GM21619 (cell line): Measurements from ENCODE around the gene ZNF776.
"Not testable (repeated sequence)": the region's sequence is repeated elsewhere in the genome, so short reads cannot be mapped to it uniquely, and the experiment has no call there.

Experiments used
- ATAC-seq: cut with Tn5 transposase; IDR thresholded peaks from one replicate; pipeline ENCODE4 v1.9.1; 2021; ENCODE audit not compliant: unreplicated experiment

ZNF776 gene

DNA sequence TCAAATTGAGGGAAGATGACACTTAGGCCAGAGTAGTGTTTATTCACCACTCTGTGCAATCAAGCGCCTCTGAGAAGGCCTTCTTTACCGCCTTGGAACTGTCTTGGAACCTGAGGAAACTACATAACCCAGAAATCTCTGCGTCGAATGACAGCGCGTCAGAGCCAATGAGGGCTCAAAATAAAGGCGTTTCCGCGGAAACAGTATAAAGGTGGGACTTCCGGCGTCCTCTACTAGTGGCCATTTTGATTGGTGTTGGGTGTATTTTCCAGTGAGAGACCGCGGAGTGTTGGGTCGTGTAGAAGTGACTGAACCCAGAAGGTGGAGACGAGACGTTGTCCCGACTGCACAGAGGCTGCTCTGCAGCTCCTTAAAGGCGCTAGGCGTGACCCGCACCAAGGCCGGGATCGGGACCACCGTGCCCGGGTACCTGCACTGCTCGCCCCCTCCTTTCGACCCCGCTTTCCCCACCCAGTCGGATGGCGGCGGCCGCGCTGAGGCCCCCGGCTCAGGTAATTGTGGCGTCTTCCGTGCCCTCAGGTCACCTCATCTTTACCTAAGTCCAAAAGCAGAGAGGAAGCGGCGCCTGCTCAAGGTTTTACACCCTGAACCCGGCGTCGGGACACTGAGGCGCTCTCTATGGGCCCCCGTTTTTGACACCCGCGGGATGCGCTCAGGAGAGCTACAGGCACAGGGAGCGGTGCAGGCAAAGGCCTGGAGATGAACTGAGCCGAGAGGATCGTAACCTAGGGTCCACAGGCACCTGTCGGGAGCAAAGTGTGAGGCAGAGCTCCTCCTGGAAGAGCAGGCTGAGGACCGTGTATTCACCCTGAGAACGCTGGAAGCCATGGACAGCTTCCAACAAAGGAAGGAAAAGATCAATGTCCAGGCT, at the start of gene ZNF776:
ZNF776 (plus strand) TSS at position 236 of the 892 bp plus-strand sequence; CDS start at position 480, 244 bp downstream.
- peak; percentile 97 for ATAC-seq

DNA sequence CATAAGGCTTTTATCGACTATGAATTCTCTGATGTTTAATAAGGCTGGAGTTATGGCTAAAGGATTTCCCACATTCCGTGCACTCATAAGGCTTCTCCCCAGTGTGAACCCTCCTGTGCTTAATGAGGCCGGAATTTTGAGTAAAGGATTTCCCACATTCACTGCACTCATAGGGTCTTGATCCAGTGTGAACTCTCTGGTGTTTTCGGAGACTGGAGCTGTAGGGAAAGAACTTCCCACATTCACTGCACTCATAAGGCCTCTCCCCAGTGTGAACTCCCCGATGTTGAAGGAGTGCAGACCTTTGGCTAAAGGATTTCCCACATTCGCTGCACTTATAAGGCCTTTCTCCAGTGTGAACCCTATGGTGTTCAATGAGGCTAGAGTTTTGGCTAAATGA, 45.0 kb upstream of the ZNF776 start:
- ATAC-seq, result no peak

DNA sequence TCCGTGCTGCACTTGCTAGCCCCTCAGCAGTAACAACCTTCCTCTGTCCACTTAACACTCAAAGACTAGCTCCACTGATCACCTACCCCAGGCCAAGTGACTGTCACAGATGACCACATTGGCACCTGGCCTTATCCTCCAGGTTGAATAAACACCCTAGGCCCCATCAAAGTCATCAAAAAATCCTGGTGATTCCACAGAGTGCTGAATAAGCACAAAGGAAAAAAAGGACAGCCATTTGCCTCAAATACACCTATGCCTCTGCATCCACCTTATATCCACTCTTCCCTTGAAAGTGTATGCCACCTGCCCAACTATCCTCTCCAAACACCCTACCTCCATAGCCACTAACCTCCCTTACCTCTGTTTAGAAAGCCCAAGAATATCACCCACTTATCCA, 40.3 kb upstream of the ZNF776 start:
- ATAC-seq, result no peak

DNA sequence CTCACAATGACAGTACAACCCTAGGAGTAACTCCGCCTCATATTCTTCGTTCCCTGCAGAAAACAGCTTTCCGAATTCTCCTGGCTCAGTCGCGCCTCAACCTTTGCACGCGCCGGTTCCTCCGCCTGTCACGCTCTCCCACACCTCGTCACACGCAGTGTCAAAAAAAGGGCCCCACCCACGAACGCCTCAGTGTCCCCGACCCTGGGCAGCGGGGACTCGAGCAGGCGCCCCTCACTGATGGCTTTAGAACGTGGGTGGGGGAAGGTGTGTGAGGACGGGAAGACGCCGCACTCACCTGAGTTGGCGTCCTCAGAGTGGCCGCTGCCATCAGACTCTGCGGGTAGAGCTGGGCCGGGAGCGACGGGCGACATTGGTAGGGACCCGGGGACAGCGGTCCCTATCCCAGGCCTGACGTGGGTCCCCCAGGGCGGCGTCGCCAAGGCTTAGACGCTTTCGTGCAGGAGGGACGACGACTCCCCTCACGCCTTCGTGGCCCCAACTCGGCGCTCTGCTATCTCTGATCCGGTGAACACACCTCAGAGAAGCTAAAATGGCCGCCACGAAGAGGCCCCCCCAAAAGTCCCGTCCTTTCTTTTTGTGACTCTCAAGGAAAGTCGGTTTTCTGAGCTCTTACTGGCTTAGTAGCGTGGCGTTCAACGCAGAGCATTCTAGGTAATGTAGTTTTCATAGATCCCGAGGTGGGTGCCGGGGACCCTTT, 37.8 kb upstream of the ZNF776 start, which contains the start of gene ZNF154:
ZNF154 (minus strand) TSS at position 564 of the 721 bp plus-strand sequence; CDS start at position 331, 233 bp downstream.
- no peak for ATAC-seq

DNA sequence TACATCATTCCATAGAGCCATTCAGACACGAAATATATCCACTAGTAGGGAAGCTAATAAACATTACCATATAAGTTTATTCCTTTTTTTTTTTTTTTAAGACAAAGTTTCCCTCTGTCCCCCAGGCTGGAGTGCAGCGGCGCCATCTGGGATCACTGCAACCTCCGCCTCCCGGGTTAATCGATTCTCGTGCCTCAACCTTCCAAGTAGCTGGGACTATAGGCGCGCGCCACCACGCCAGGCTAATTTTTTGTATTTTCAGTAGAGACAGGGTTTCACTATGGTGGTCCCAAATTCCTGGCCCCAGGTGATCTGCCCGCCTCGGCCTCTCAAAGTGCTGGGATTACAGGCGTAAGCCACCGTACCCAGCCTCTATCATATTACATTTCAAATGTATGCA, 37.0 kb upstream of the ZNF776 start:
- ATAC-seq, result no peak

DNA sequence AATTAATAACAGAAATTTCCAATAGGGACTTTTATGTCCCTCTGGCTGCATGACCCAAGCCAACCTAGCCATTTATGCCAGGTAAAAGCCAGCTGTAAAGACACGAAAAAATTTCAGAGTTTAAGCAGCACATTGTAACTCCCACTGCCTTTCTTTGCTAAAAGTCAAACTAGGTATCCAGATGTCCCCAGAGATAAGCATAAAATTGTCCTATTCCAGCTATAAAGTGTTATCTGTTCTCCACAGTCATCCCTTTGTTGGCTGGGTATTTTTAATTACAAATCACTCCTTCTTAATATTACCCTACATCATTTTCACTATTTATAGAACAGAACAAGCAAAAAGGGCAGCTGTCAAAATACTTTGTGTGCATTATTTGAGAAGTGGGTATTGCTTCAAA, 34.4 kb upstream of the ZNF776 start:
- no peak for ATAC-seq

DNA sequence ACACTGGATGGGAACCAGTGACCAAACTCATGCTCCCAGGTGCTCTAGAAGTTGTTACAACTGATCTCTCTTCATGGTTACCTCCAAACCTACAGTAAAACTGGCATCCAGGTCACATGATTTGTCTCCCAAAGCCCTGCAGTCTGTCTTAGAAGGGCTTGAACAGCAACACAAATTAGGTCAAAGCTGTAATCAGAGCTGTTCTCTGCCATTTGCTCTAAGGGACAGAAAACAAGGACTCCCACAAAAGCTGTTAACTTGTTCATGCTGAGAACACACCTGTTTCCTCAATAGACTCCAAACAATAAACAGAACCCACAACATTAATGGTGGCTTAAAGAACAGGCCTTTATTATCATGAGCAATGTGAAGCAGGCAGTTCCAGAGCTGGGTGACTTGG, 27.2 kb upstream of the ZNF776 start:
- ATAC-seq, result no peak

DNA sequence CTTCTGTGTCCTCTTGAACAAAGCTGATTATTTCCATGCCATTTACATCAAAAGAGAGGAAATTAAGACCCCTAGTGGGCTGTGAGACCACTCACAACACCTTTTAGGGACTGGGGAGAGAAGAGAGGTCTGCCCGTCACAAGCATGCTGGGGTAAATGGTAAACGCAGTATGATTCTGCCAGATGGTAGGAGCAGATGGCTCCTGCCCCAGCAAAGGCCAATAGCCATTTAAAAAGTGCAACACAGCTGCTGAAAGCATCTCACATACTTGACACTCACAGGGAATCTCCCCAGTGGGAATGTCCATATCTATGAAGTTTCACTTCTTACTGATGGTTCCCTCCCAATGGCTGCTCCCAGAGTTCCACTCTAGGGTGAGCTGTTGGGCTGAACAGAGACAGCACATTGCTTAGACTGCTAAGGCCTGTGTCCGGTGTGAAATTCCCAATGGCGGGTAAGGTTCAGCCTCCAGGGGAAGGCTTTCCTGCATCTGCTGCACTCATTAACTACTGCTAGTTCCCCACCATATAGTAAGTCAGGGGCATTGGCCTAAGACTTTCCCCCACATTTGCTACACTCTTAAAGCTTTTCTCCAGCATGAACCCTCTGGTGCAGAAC, 26.6 kb upstream of the ZNF776 start:
- no peak for ATAC-seq

DNA sequence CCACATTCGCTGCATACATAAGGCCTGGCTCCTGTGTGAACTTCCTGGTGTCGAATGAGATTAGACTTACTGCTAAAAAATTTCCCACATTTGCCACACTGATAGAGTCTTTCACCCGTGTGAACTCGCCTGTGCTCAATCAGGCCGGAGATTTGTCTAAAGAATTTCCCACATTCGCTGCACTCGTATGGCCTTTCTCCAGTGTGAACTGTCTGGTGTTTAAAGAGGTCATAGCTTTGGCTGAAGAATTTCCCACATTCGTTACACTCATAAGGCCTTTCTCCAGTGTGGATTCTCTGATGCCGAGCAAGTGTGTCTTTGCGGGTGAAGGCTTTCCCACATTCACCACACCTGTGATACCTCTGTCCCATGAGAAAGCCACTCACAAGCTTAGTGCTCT, 25.7 kb upstream of the ZNF776 start:
- no peak for ATAC-seq

DNA sequence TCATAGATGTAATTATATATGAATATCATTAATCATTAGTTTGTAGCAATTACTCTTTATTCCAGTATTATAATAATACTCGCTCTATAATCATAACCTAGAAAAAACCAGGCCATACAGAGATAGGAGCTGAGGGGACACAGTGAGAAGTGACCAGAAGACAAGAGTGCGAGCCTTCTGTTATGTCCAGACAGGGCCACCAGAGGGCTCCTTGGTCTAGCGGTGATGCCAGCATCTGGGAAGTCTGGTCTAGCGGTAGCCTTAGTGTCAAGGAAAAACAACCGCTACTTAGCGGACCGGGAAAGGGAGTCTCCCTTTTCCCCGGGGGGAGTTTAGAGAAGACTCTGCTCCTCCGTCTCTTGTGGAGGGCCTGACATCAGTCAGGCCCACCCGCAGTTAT, 8.3 kb upstream of the ZNF776 start:
- not testable (repeated sequence) for ATAC-seq

DNA sequence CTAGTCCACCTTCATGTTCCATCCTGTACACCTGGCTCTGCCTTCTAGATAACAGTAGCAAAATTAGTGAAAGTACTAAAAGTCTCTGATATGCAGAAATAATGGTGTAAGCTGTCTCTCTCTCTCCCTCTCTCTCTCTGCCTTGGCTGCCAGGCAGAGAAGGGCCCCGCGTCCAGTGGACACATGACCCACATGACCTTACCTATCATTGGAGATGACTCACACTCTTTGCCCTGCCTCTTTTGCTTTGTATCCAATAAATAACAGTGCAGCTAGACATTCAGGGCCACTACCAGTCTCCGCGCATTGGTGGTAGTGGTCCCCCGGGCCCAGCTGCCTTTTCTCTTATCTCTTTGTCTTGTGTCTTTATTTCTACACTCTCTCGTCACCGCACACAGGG, 7.8 kb upstream of the ZNF776 start:
- not testable (repeated sequence) for ATAC-seq

DNA sequence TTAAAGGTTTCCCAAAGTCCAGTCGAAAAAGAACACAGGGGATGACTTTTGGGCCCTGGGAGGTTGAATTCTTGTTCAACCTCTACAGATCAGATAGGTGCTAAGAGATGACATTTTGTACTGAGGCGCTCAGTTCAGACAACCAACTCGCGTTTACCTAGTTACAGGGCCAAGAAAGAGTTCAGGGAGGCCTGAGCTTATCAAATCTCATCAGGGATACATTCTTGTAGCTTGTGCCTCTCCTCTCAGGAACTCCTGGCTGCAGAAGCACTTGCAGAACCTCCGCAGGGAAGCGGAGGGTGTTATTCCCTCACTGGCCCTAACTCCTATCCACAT, 825 bp downstream of the ZNF776 start:
- no peak for ATAC-seq

DNA sequence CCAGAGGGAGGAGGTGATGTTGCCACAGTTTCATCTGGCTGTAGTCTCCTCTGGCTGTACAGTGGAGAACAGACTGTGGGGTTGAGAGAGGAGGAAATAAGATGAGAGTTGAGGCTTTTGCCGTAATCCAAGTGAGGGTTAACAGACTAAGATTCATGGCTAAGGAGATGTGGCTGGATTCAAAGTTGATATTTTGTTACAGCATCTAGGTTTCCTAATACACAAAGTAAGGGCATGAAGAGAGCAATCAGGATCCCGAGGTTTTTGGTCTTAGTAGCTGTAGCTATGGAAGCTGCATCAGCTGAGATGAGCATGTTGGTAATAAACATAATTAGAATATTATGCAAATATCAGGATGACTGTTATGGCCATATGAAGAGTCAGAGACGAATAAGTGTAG, 1.4 kb downstream of the ZNF776 start:
- ATAC-seq, result no peak

DNA sequence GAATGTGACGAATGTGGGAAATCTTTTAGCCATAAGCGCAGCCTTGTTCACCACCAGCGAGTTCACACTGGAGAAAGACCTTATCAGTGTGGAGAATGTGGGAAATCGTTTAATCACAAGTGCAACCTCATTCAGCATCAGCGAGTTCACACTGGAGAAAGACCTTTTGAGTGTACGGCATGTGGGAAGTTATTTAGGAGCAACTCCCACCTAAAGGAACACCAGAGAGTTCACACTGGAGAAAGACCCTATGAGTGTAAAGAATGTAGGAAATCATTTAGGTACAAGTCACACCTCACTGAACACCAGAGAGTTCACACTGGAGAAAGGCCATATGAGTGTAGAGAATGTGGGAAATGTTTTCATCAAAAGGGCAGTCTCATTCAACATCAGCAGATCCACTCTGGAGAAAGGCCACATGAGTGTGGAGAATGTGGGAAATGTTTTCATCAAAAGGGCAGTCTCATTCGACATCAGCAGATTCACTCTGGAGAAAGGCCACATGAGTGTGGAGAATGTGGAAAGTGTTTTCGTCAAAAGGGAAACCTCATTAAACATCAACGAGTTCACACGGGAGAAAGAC, 7.6 kb downstream of the ZNF776 start:
- ATAC-seq, result no peak

DNA sequence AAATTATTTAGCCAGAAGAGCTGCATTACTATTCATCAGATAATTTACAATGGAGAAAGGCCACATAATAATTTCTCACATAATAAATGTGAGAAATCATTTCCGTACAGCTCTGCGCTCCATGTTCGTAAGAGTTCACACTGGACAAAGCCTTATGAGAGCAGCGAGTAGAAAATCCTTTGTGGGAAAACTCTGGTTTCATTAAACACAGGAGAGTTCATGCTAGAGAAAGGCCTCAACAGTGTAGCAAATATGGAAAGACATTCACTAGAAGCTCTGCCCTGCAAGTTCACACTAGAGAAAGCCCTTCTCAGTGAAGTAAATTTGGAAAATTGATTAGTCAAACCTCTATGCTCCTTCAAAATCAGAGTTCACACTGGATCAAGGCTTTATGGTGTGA, 8.4 kb downstream of the ZNF776 start:
- ATAC-seq, result no peak

DNA sequence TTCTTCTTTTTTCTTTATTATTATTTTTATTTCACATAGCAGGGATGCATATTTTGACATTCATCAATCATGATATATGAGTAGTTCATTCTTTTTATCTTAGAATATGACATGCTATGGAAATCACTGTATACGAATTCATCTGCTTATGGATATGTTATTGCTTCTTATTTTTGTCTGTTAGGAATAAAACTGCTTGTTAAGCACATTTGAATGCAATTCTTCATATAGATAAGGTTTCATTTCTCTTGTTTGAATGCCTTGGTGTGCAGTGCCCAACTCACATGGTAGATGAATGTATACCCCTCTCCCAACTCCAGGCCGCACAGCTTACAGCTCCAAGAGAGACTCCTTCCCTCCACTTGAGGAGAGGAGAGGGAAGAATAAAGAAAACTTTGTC, 11.3 kb downstream of the ZNF776 start:
- no peak for ATAC-seq

DNA sequence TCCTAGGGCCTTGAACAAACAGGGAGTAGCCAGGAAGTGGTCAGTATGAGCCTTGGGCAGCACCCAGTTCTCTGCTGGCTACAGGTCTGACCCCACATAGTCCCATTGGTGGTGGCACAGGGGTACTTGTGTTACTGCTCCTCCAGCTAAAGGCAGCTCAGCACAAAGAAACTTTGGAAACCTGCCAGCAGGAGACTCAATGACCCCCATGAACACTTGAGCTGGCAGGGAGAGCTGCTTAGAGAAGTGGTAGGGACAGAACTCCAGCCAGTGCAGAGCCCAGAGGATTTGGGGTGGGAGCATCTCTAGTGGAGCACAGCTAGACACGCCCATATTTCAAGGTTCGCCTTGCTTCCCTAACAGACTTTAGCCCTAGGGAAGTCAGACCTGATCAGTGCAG, 12.5 kb downstream of the ZNF776 start:
- no peak for ATAC-seq

DNA sequence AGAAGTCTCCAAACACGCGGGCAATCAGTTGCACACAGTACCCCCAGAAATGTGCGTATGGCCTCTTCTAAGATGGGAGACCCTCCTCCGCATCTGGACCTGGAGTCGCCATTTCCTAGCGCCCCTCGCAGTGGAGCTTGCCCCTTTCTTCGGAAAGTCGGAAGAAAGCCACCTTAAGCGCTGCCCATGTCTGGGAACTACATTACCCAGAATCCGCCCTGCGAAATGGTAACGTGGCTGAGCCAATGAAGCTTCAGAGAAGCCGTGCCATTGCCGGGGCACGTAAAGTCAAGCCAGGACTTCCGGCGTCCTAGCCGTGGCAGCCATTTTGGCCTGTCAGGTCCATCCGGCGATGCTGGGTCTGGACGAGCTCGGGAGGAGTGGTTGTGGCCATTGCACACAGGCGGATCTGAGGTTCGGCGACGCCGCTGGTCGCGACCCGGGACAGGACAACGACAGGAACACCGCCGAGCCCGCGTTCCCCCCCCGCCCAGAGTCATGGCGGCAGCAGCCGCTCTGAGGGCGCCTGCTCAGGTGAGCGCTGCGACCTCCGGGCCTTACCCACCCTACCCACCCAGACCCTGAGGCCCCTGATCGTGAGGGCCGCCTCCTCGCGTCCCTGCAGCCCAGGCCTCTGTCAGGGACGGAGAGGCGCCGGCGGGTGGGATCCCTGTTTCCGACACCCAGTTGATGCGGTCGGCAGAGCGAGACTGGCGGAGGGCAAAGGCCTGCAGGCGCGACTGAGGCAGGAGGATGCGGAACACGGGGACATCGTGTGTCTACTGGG, 22.9 kb downstream of the ZNF776 start, which contains the start of gene ZNF586:
ZNF586 (plus strand) TSS at position 332 of the 787 bp plus-strand sequence; CDS start at position 499, 167 bp downstream.
- ATAC-seq, result peak; percentile 99

DNA sequence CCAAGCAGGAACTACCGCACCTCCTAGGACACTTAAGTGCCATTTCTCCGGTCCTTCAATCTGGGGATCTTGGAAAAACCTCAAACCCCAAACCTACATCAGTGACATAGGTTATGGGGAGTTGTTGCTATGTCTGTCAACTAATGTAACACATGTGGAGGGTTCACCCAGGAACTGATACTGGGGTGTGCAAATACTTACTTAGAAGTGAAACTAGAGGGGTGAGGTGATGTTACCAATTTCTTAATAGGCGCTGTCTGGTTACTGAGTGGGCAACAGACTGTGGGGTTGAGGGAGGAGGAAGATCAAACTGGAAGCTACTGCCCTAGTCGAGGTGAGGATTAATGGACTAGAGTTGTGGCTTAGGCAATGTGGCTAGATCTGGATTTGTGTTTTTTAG, 24.8 kb downstream of the ZNF776 start:
- ATAC-seq, result no peak

DNA sequence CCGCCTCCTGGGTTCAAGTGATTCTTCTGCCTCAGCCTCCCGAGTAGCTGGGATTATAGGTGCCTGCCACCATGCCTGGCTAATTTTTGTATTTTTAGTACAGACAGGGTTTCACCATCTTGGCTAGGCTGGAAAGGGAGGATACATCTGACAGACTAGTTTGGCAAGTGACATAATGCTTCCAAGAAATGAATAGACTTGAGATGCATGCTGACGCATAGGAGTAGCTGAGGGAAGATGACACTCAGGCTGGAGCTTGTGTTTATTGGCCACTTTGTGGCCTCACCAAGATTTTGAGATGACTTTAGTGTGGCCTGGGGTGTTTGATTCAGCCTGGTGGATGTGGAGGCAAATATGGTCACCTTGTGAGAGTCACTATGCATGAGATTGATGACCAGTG, 26.9 kb downstream of the ZNF776 start:
- ATAC-seq, result no peak
